ENCODE results near the gene HDGFL2. TPM values are rescaled to one million over a fixed set of nuclear protein-coding genes. Genes with fewer than 3 reads are reported as not detected.

HDGFL2 gene
- total RNA-seq, 4 donors from 2014 or later: 15.5 to 39.7 (median 26.9) TPM

DNA sequence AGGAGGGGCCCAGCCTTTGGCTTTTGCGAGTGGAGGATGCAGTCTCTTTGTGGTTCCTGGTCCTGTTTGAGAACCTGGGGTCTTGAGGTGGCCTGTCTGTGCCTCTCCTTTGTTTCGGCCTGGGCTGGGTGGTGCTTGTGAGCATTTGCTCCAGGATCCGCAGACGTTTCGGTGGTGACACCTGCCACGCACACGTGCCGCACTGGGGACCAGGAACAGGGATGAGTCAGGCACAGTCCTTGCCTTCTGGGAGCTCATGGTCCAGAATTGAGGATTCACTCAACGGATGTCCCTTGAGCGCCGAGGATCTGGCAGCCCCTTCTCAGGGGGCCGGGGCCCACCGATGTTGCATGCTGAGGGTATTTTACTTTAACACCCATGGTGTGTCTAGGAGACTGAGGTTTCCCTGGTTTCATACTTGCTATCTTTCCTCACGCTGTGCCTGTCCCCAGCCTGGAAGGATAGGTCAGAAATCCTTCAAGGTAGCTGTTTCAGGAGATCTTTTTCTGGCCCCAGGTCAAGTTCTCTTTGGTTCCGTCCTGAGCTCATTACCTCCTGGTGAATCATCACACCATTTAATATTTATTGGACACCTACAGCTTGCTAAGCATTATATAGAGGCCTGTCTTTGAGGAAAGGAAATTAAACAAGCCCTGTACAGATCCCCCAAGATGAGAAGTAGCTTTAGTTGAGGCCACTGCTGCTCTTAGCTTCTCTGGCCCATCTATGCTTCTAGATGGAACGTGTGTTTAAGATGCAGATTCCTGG lies 5.1 kb downstream of the HDGFL2 start:
- TF ChIP-seq, protein P1, sequence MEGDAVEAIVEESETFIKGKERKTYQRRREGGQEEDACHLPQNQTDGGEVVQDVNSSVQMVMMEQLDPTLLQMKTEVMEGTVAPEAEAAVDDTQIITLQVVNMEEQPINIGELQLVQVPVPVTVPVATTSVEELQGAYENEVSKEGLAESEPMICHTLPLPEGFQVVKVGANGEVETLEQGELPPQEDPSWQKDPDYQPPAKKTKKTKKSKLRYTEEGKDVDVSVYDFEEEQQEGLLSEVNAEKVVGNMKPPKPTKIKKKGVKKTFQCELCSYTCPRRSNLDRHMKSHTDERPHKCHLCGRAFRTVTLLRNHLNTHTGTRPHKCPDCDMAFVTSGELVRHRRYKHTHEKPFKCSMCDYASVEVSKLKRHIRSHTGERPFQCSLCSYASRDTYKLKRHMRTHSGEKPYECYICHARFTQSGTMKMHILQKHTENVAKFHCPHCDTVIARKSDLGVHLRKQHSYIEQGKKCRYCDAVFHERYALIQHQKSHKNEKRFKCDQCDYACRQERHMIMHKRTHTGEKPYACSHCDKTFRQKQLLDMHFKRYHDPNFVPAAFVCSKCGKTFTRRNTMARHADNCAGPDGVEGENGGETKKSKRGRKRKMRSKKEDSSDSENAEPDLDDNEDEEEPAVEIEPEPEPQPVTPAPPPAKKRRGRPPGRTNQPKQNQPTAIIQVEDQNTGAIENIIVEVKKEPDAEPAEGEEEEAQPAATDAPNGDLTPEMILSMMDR (IDR thresholded peaks at IDR 0.05; ENCODE audit: low read depth): no peak

DNA sequence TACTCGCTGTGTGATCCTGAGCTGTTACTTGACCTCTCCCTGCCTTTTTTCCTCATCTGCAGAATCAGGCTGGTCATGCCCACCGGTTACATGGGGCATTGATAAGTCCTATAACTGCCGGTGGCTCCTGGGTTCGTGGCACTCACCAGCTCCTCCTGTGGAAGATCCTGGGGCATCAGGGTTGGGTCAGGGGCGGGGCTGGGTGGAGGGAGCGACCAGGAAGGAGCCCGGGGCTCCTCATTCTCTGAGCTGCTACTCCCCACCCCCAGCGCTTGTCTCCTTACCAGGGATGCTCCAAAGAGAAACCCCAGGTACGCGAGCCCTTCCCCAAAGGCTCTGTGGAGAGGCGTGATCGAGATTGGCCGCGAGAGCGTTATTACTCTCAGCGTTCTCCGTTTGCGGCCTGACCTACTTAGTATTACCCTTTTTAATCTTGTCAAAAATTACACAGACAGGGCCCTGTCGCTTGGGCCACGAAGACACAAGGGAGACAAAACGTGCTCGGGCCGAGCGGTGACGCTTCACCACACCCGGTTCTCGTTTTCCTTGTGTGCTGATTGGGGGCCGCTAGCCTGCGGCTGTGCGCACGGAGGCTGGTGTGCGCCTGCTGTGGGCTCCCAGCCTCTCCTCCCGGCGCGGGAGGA lies 10.7 kb downstream of the HDGFL2 start:
- TF ChIP-seq, protein P1 (IDR thresholded peaks at IDR 0.05; ENCODE audit: low read depth): no peak

DNA sequence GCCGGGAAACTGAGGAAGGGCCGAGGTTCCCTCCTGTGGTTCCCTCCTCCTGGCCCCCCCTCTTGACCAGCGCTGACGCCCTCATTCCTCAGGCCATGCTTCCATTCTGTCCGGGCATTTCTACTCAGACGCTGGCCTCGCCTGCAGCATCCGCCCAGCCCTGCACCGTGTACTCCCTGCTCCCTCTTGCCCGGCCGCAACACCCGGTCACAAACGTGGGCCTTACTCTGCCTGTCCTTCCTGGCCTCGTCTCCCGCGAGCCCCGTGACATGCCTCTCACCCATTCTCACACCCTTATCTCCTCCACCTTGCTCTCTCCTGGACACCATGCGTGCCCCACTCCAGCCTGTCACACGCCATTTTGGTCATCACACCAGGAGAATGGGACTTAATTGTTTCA lies 11.3 kb downstream of the HDGFL2 start:
- TF ChIP-seq, protein P1 (IDR thresholded peaks at IDR 0.05; ENCODE audit: low read depth): no peak

- TF ChIP-seq, protein P1 (IDR thresholded peaks at IDR 0.05; ENCODE audit: low read depth): no peak
Measured at GRCh38 chr19:4487572-4487971, 15.5 kb downstream of the HDGFL2 start.

GRCh38 chr19:4488496-4488895 lies 16.4 kb downstream of the HDGFL2 start:
- TF ChIP-seq, protein P1 (IDR thresholded peaks at IDR 0.05; ENCODE audit: low read depth): no peak

DNA sequence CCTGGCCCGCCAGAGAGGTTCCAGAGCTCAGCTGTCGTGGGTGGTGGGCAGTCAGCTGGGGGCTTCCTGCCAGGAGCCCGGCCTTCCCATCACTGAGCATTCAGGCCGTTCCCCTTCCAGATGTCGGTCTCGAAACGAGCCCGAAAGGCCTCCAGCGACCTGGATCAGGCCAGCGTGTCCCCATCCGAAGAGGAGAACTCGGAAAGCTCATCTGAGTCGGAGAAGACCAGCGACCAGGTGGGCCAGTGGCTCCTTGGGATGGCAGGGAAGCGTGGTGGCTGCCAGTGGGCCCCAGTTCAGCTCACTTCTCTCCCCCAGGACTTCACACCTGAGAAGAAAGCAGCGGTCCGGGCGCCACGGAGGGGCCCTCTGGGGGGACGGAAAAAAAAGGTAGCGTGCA lies 19.3 kb downstream of the HDGFL2 start:
- TF ChIP-seq, protein P1 (IDR thresholded peaks at IDR 0.05; ENCODE audit: low read depth): no peak

DNA sequence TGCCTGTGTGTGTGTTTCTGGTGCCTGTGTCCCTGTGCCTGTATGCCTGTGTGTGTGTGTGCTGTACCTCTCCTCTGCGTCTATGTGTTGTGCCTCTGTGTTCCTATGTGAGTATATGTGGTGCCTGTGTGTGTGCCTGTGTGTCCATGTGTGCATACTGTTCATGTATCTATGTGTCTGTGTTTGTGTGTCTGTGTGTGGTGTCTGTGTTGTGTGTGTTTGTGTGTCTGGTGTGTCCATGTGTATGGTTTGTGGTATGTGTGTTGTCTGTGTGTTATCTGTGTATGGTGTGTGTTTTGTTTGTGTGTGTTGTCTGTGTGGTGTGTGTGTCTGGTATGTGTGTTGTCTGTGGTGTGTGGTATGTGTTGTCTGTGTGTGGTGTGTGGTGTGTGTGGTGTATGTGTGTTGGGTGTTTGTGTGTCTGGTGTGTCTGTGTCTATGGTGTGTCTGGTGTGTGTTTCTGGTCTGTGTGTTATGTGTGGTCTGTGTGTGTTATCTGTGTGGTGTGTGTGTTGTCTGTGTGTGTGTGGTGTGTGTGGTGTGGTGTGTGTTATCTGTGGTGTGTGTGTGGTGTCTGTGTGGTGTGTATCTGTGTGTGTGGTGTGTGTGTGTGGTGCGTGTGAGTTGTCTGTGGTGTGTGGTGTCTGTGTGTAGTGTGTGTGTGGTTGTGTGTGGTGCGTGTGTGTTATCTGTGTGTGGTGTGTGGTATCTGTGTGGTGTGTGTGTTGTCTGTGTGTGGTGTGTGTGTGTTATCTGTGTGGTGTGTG lies 20.4 kb downstream of the HDGFL2 start:
- TF ChIP-seq, protein P1 (IDR thresholded peaks at IDR 0.05; ENCODE audit: low read depth): no peak

Measured in subcutaneous adipose tissue (tissue), 4 donors.